ENCODE data around the gene PTPRT.

Gene PTPRT

GRCh38 chr20:42190084-42190483, 999.6 kb downstream of the PTPRT start:
- Histone ChIP-seq H4K5ac (ENCODE audit: low read length) (no peak overlapping the region), H3K23ac (ENCODE audit: low read length) (no peak overlapping the region), H3K9ac (ENCODE audit: low read length) (no peak overlapping the region), H3K4me1 (ENCODE audit: control insufficient read depth, low read depth, low read length) (no peaks in the 10 kb centered on the region), H3K56ac (ENCODE audit: low read length) (no peak overlapping the region), H3K4me2 (ENCODE audit: low read length) (no peak overlapping the region), H3K36me3 (ENCODE audit: control insufficient read depth, insufficient read depth, low read length) (no peaks in the 10 kb centered on the region), H3K4me3 (ENCODE audit: low read length) (no peak overlapping the region), H4K8ac (ENCODE audit: low read depth, low read length) (no peak overlapping the region), H3K4ac (ENCODE audit: low read depth, low read length) (no peak overlapping the region), H3K79me1 (ENCODE audit: low read length) (no peaks in the 10 kb centered on the region), H3K27me3 (ENCODE audit: insufficient read depth, low read length, poor library complexity) (no peaks in the 10 kb centered on the region), H2BK5ac (ENCODE audit: low read length) (no peak overlapping the region), H3K18ac (ENCODE audit: low read length) (no peak overlapping the region), H3K79me2 (ENCODE audit: control insufficient read depth, insufficient read depth, low read length) (no peaks in the 10 kb centered on the region), H2AK5ac (ENCODE audit: low read length) (no peak overlapping the region), H2BK120ac (ENCODE audit: low read depth, low read length) (no peak overlapping the region), H2BK15ac (replicated peaks; ENCODE audit: low read depth) (no peak overlapping the region), H3K27ac (ENCODE audit: low read depth, low read length) (no peak overlapping the region)
- WGBS (ENCODE audit: extremely low coverage, insufficient coverage, low lambda C conversion rate): no CpG with 5 or more reads among the region's 3 CpGs
- no peak for DNase-seq

- Histone ChIP-seq H4K5ac (ENCODE audit: low read length) (no peak overlapping the region), H3K27ac (ENCODE audit: low read depth, low read length) (no peak overlapping the region), H3K79me1 (ENCODE audit: low read length) (no peaks in the 10 kb centered on the region), H3K36me3 (ENCODE audit: control insufficient read depth, insufficient read depth, low read length) (no peaks in the 10 kb centered on the region), H3K9ac (ENCODE audit: low read length) (no peak overlapping the region), H3K4me1 (ENCODE audit: control insufficient read depth, low read depth, low read length) (no peaks in the 10 kb centered on the region), H3K4me2 (ENCODE audit: low read length) (no peak overlapping the region), H4K8ac (ENCODE audit: low read depth, low read length) (no peak overlapping the region), H2BK5ac (ENCODE audit: low read length) (no peak overlapping the region), H2BK120ac (ENCODE audit: low read depth, low read length) (no peak overlapping the region), H3K4me3 (ENCODE audit: low read length) (no peak overlapping the region), H2BK15ac (replicated peaks; ENCODE audit: low read depth) (no peak overlapping the region), H3K23ac (ENCODE audit: low read length) (no peak overlapping the region), H3K27me3 (ENCODE audit: insufficient read depth, low read length, poor library complexity) (no peaks in the 10 kb centered on the region), H3K56ac (ENCODE audit: low read length) (no peak overlapping the region), H3K79me2 (ENCODE audit: control insufficient read depth, insufficient read depth, low read length) (no peaks in the 10 kb centered on the region), H3K4ac (ENCODE audit: low read depth, low read length) (no peak overlapping the region), H2AK5ac (ENCODE audit: low read length) (no peak overlapping the region), H3K18ac (ENCODE audit: low read length) (no peak overlapping the region)
- WGBS (ENCODE audit: extremely low coverage, insufficient coverage, low lambda C conversion rate): no CpG with 5 or more reads among the region's 3 CpGs
- no peak for DNase-seq
Measured at GRCh38 chr20:42186337-42186736, 1003.4 kb downstream of the PTPRT start.

GRCh38 chr20:42183147-42183546, 1006.6 kb downstream of the PTPRT start:
- Histone ChIP-seq H3K27ac (ENCODE audit: low read depth, low read length) (no peak overlapping the region), H2AK5ac (ENCODE audit: low read length) (no peak overlapping the region), H2BK5ac (ENCODE audit: low read length) (no peak overlapping the region), H4K8ac (ENCODE audit: low read depth, low read length) (no peak overlapping the region), H3K4ac (ENCODE audit: low read depth, low read length) (no peak overlapping the region), H3K4me1 (ENCODE audit: control insufficient read depth, low read depth, low read length) (no peaks in the 10 kb centered on the region), H3K79me1 (ENCODE audit: low read length) (no peaks in the 10 kb centered on the region), H3K27me3 (ENCODE audit: insufficient read depth, low read length, poor library complexity) (no peaks in the 10 kb centered on the region), H3K56ac (ENCODE audit: low read length) (no peak overlapping the region), H2BK120ac (ENCODE audit: low read depth, low read length) (no peak overlapping the region), H2BK15ac (replicated peaks; ENCODE audit: low read depth) (no peak overlapping the region), H3K23ac (ENCODE audit: low read length) (no peak overlapping the region), H3K9ac (ENCODE audit: low read length) (no peak overlapping the region), H3K36me3 (ENCODE audit: control insufficient read depth, insufficient read depth, low read length) (no peaks in the 10 kb centered on the region), H3K4me3 (ENCODE audit: low read length) (no peak overlapping the region), H3K4me2 (ENCODE audit: low read length) (no peak overlapping the region), H4K5ac (ENCODE audit: low read length) (no peak overlapping the region), H3K18ac (ENCODE audit: low read length) (no peak overlapping the region), H3K79me2 (ENCODE audit: control insufficient read depth, insufficient read depth, low read length) (no peaks in the 10 kb centered on the region)
- no peak for DNase-seq
- no CpG with 5 or more reads among the region's 4 CpGs for WGBS (ENCODE audit: extremely low coverage, insufficient coverage, low lambda C conversion rate)

GRCh38 chr20:42181064-42181463, 1008.6 kb downstream of the PTPRT start:
- H3K27me3 ChIP-seq (ENCODE audit: insufficient read depth, low read length, poor library complexity): no peaks in the 10 kb centered on the region
- no peak overlapping the region for H3K4ac ChIP-seq (ENCODE audit: low read depth, low read length)
- no peak overlapping the region for H4K8ac ChIP-seq (ENCODE audit: low read depth, low read length)
- H2BK15ac ChIP-seq (replicated peaks; ENCODE audit: low read depth): no peak overlapping the region
- H3K56ac ChIP-seq (ENCODE audit: low read length): no peak overlapping the region
- DNase-seq: peak; percentile 8
- no peak overlapping the region for H3K9ac ChIP-seq (ENCODE audit: low read length)
- no peak overlapping the region for H2AK5ac ChIP-seq (ENCODE audit: low read length)
- H3K79me1 ChIP-seq (ENCODE audit: low read length): no peaks in the 10 kb centered on the region
- no peaks in the 10 kb centered on the region for H3K79me2 ChIP-seq (ENCODE audit: control insufficient read depth, insufficient read depth, low read length)
- H3K4me1 ChIP-seq (ENCODE audit: control insufficient read depth, low read depth, low read length): no peaks in the 10 kb centered on the region
- H3K4me3 ChIP-seq (ENCODE audit: low read length): no peak overlapping the region
- no peak overlapping the region for H3K23ac ChIP-seq (ENCODE audit: low read length)
- no peak overlapping the region for H3K27ac ChIP-seq (ENCODE audit: low read depth, low read length)
- H3K36me3 ChIP-seq (ENCODE audit: control insufficient read depth, insufficient read depth, low read length): no peaks in the 10 kb centered on the region
- no peak overlapping the region for H2BK120ac ChIP-seq (ENCODE audit: low read depth, low read length)
- no peak overlapping the region for H3K4me2 ChIP-seq (ENCODE audit: low read length)
- H4K5ac ChIP-seq (ENCODE audit: low read length): no peak overlapping the region
- H3K18ac ChIP-seq (ENCODE audit: low read length): no peak overlapping the region
- no peak overlapping the region for H2BK5ac ChIP-seq (ENCODE audit: low read length)

- Histone ChIP-seq H2AK5ac (ENCODE audit: low read length) (no peak overlapping the region), H3K18ac (ENCODE audit: low read length) (no peak overlapping the region), H3K79me1 (ENCODE audit: low read length) (no peaks in the 10 kb centered on the region), H3K79me2 (ENCODE audit: control insufficient read depth, insufficient read depth, low read length) (no peaks in the 10 kb centered on the region), H2BK120ac (ENCODE audit: low read depth, low read length) (no peak overlapping the region), H3K23ac (ENCODE audit: low read length) (no peak overlapping the region), H3K56ac (ENCODE audit: low read length) (no peak overlapping the region), H3K27ac (ENCODE audit: low read depth, low read length) (no peak overlapping the region), H2BK5ac (ENCODE audit: low read length) (no peak overlapping the region), H3K4me2 (ENCODE audit: low read length) (no peak overlapping the region), H3K9ac (ENCODE audit: low read length) (no peak overlapping the region), H3K4ac (ENCODE audit: low read depth, low read length) (no peak overlapping the region), H3K27me3 (ENCODE audit: insufficient read depth, low read length, poor library complexity) (no peaks in the 10 kb centered on the region), H3K4me1 (ENCODE audit: control insufficient read depth, low read depth, low read length) (no peaks in the 10 kb centered on the region), H3K4me3 (ENCODE audit: low read length) (no peak overlapping the region), H4K5ac (ENCODE audit: low read length) (no peak overlapping the region), H2BK15ac (replicated peaks; ENCODE audit: low read depth) (no peak overlapping the region), H4K8ac (ENCODE audit: low read depth, low read length) (no peak overlapping the region), H3K36me3 (ENCODE audit: control insufficient read depth, insufficient read depth, low read length) (no peaks in the 10 kb centered on the region)
- WGBS (ENCODE audit: extremely low coverage, insufficient coverage, low lambda C conversion rate): no CpG with 5 or more reads among the region's 4 CpGs
- peak; percentile 59 for DNase-seq
Measured at GRCh38 chr20:42179768-42180167, 1009.9 kb downstream of the PTPRT start.

- no peak overlapping the region for H3K27ac ChIP-seq (ENCODE audit: low read depth, low read length)
- no peak overlapping the region for H4K8ac ChIP-seq (ENCODE audit: low read depth, low read length)
- H3K18ac ChIP-seq (ENCODE audit: low read length): no peak overlapping the region
- no peak overlapping the region for H3K4me2 ChIP-seq (ENCODE audit: low read length)
- no peak overlapping the region for H2BK5ac ChIP-seq (ENCODE audit: low read length)
- no peak overlapping the region for H3K9ac ChIP-seq (ENCODE audit: low read length)
- H3K4me3 ChIP-seq (ENCODE audit: low read length): no peak overlapping the region
- no peak overlapping the region for H3K56ac ChIP-seq (ENCODE audit: low read length)
- H4K5ac ChIP-seq (ENCODE audit: low read length): no peak overlapping the region
- H3K4ac ChIP-seq (ENCODE audit: low read depth, low read length): no peak overlapping the region
- H3K23ac ChIP-seq (ENCODE audit: low read length): no peak overlapping the region
- no CpG with 5 or more reads among the region's 2 CpGs for WGBS (ENCODE audit: extremely low coverage, insufficient coverage, low lambda C conversion rate)
- H3K79me1 ChIP-seq (ENCODE audit: low read length): no peaks in the 10 kb centered on the region
- no peak overlapping the region for H2BK120ac ChIP-seq (ENCODE audit: low read depth, low read length)
- no peaks in the 10 kb centered on the region for H3K79me2 ChIP-seq (ENCODE audit: control insufficient read depth, insufficient read depth, low read length)
- H3K27me3 ChIP-seq (ENCODE audit: insufficient read depth, low read length, poor library complexity): no peaks in the 10 kb centered on the region
- no peak for DNase-seq
- H3K36me3 ChIP-seq (ENCODE audit: control insufficient read depth, insufficient read depth, low read length): no peaks in the 10 kb centered on the region
- no peaks in the 10 kb centered on the region for H3K4me1 ChIP-seq (ENCODE audit: control insufficient read depth, low read depth, low read length)
- no peak overlapping the region for H2BK15ac ChIP-seq (replicated peaks; ENCODE audit: low read depth)
- no peak overlapping the region for H2AK5ac ChIP-seq (ENCODE audit: low read length)
Measured at GRCh38 chr20:42173440-42173839, 1016.3 kb downstream of the PTPRT start.

Data from mesendoderm (in vitro differentiated cells).